HG03108 (cell line): ENCODE results near the gene ANKRD12.

Experiments used
- ATAC-seq: cut with Tn5 transposase; IDR thresholded peaks from one replicate; pipeline ENCODE4 v1.9.1; 2021; ENCODE audit warnings: moderate library complexity; ENCODE audit not compliant: unreplicated experiment

ANKRD12 gene

DNA sequence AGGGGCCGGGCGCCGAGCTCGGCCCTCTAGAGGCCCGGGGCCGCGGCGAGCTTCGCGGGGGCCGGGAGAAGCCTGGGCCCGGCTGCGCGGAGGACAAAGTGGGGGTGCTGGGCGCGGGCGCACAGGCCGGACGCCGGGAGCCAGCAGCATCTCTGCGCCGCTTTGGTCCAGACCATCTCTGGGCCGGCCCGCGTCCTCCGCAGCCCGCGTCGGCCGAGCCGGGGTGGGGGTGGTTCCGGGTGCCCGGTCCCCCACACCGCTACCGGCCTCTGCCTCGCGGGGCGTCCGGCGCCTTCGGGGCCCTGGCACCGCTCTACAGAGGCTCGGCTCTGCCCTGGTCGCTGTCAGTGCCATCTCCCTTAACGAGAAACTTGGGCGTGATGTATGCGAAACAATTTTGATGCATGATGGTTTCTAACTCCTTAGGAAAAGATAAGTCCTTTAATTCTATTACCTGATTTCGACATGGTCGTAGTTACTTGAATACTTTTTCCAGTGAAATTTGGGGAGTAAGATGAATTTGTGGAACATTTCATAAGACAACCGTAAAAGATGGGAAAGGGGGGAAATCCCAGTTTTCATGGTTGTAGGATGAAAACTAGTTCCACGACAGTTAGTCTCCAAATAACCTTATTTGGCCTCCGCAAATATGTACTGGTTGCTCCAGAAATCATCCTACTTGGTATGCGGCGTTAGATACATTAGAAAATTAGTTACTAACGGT is 198.6 kb downstream of the ANKRD12 start:
- ATAC-seq = peak; percentile 35
